Measurements from ENCODE around the gene POU2F1. TPM values are rescaled to one million over a fixed set of nuclear protein-coding genes. Genes with fewer than 3 reads are reported as not detected.
A peak's percentile ranks its signal among the peaks of the same experiment; 100 is the strongest.

Gene POU2F1
- total RNA-seq, 1 donor from 2014 or later, result 68.0 TPM

GRCh38 chr1:167434306-167434705 is 213.6 kb downstream of the POU2F1 start:
- no peak overlapping the region for H3K4me3 ChIP-seq
- H3K9me3 Mint-ChIP-seq, result peaks cover 20% of the 10 kb centered on the region
- H3K9ac ChIP-seq, result no peak overlapping the region
- no peaks in the 10 kb centered on the region for H4K20me1 ChIP-seq (ENCODE audit: low read depth)
- peaks cover 25% of the 10 kb centered on the region for H3K4me1 ChIP-seq
- no peak overlapping the region for H3K4me2 ChIP-seq
- H3K27me3 ChIP-seq, result peaks cover 15% of the 10 kb centered on the region
- H3K36me3 Mint-ChIP-seq, result peaks cover 5% of the 10 kb centered on the region
- no peak overlapping the region for H2AFZ ChIP-seq (replicated peaks)
- no peak overlapping the region for H3K27ac Mint-ChIP-seq
- TF ChIP-seq EZH2 (IDR thresholded peaks at IDR 0.05), result no peak
- TF ChIP-seq CTCF (IDR thresholded peaks at IDR 0.05), result no peak
- no peak for TF ChIP-seq EZH2phosphoT487 (IDR thresholded peaks at IDR 0.05)
- no peak for DNase-seq (ENCODE audit: low spot score)
- H3K4me3 Mint-ChIP-seq, result no peak overlapping the region
- peaks cover 37% of the 10 kb centered on the region for H3K4me1 Mint-ChIP-seq
- H3K27me3 Mint-ChIP-seq (ENCODE audit: insufficient read depth, low read depth), result peaks cover 13% of the 10 kb centered on the region
- H3K9me3 ChIP-seq (ENCODE audit: low read depth), result no peaks in the 10 kb centered on the region
- H3K79me2 ChIP-seq (ENCODE audit: low read depth), result no peaks in the 10 kb centered on the region
- H3K36me3 ChIP-seq, result no peaks in the 10 kb centered on the region
- H3F3A ChIP-seq (ENCODE audit: low read depth), result peaks cover 10% of the 10 kb centered on the region
- H3K27ac ChIP-seq, result no peak overlapping the region

- Histone ChIP-seq H3K4me3 (no peak overlapping the region), H3K9ac (no peak overlapping the region), H4K20me1 (ENCODE audit: low read depth) (no peaks in the 10 kb centered on the region), H3K4me2 (no peak overlapping the region), H3K27me3 (peaks cover 27% of the 10 kb centered on the region), H2AFZ (replicated peaks) (no peak overlapping the region), H3K9me3 (ENCODE audit: low read depth) (no peaks in the 10 kb centered on the region), H3K4me1 (peaks cover 19% of the 10 kb centered on the region), H3K27ac (no peak overlapping the region), H3K36me3 (no peaks in the 10 kb centered on the region), H3K79me2 (ENCODE audit: low read depth) (no peaks in the 10 kb centered on the region), H3F3A (ENCODE audit: low read depth) (peaks cover 9% of the 10 kb centered on the region)
- H3K27ac Mint-ChIP-seq, result no peak overlapping the region
- H3K27me3 Mint-ChIP-seq (ENCODE audit: insufficient read depth, low read depth), result peaks cover 17% of the 10 kb centered on the region
- H3K9me3 Mint-ChIP-seq, result peaks cover 20% of the 10 kb centered on the region
- H3K36me3 Mint-ChIP-seq, result peaks cover 5% of the 10 kb centered on the region
- no peak for TF ChIP-seq CTCF (IDR thresholded peaks at IDR 0.05)
- no peak for TF ChIP-seq EZH2phosphoT487 (IDR thresholded peaks at IDR 0.05)
- no peak for TF ChIP-seq EZH2 (IDR thresholded peaks at IDR 0.05)
- DNase-seq (ENCODE audit: low spot score), result no peak
- H3K4me1 Mint-ChIP-seq, result peaks cover 32% of the 10 kb centered on the region
- peak overlapping the region; percentile 18 for H3K4me3 Mint-ChIP-seq
Observed at GRCh38 chr1:167435484-167435883, 214.8 kb downstream of the POU2F1 start.

GRCh38 chr1:167438171-167439138 is 217.8 kb downstream of the POU2F1 start:
- Histone ChIP-seq H3K4me3 (peak overlapping the region; percentile 40), H3K79me2 (ENCODE audit: low read depth) (no peaks in the 10 kb centered on the region), H3K27me3 (peaks cover 32% of the 10 kb centered on the region), H3K9me3 (ENCODE audit: low read depth) (no peaks in the 10 kb centered on the region), H3K4me2 (peak overlapping the region; percentile 80), H3K4me1 (no peaks in the 10 kb centered on the region), H2AFZ (replicated peaks) (peak overlapping the region; percentile 83), H3K36me3 (no peaks in the 10 kb centered on the region), H3K27ac (no peak overlapping the region), H3F3A (ENCODE audit: low read depth) (no peaks in the 10 kb centered on the region), H4K20me1 (ENCODE audit: low read depth) (no peaks in the 10 kb centered on the region), H3K9ac (no peak overlapping the region)
- peaks cover 20% of the 10 kb centered on the region for H3K9me3 Mint-ChIP-seq
- H3K4me3 Mint-ChIP-seq, result peak overlapping the region; percentile 38
- H3K4me1 Mint-ChIP-seq, result peaks cover 29% of the 10 kb centered on the region
- peaks cover 19% of the 10 kb centered on the region for H3K27me3 Mint-ChIP-seq (ENCODE audit: insufficient read depth, low read depth)
- TF ChIP-seq EZH2phosphoT487 (IDR thresholded peaks at IDR 0.05) (no peak), EZH2 (IDR thresholded peaks at IDR 0.05) (no peak)
- no peak for DNase-seq (ENCODE audit: low spot score)
- peaks cover 5% of the 10 kb centered on the region for H3K36me3 Mint-ChIP-seq
- H3K27ac Mint-ChIP-seq, result no peak overlapping the region

Measured in neural progenitor cell (in vitro differentiated cells).